NCI-H345 (cell line): Measurements from ENCODE around the gene SLC9B2.
"Not testable (repeated sequence)": the region's sequence is repeated elsewhere in the genome, so short reads cannot be mapped to it uniquely, and the experiment has no call there.

Source experiments
- DNase-seq: peaks from one replicate; lab custom pipeline; 2025; lab: John Stamatoyannopoulos, UW

Gene SLC9B2

GRCh38 chr4:103019308-103020124 lies 57.0 kb downstream of the SLC9B2 start, which contains the start of gene SLC9B1:
Gene SLC9B1, minus strand, starts transcription at chr4:103019705. Its CDS starts 27,994 bp downstream, at chr4:102991711.
- DNase-seq = peak; percentile 86

- peak; percentile 1 for DNase-seq
These were observed 57.9 kb downstream of the SLC9B2 start for GRCh38 chr4:103018391-103019307.

- DNase-seq = no peak
These were observed 64.0 kb downstream of the SLC9B2 start for GRCh38 chr4:103012551-103012950.

GRCh38 chr4:103012060-103012459 lies 64.5 kb downstream of the SLC9B2 start:
- no peak for DNase-seq

- DNase-seq = no peak
These were observed 65.1 kb downstream of the SLC9B2 start for GRCh38 chr4:103011378-103012025.

GRCh38 chr4:103010804-103011203 lies 65.8 kb downstream of the SLC9B2 start:
- DNase-seq = no peak

- DNase-seq = peak; percentile 52
These were observed 67.5 kb downstream of the SLC9B2 start for GRCh38 chr4:103008875-103009729.

GRCh38 chr4:103002551-103002950 lies 74.0 kb downstream of the SLC9B2 start:
- no peak for DNase-seq

- DNase-seq = no peak
These were observed 81.8 kb downstream of the SLC9B2 start for GRCh38 chr4:102994803-102995202.

- DNase-seq = not testable (repeated sequence)
These were observed 82.6 kb downstream of the SLC9B2 start for GRCh38 chr4:102993985-102994384.

GRCh38 chr4:102988429-102989020 lies 88.0 kb downstream of the SLC9B2 start:
- no peak for DNase-seq

GRCh38 chr4:102981005-102981404 lies 95.6 kb downstream of the SLC9B2 start:
- DNase-seq = no peak
